ENCODE data around the gene DKK1.
A peak's percentile ranks its signal among the peaks of the same experiment; 100 is the strongest.

Gene DKK1, protein sequence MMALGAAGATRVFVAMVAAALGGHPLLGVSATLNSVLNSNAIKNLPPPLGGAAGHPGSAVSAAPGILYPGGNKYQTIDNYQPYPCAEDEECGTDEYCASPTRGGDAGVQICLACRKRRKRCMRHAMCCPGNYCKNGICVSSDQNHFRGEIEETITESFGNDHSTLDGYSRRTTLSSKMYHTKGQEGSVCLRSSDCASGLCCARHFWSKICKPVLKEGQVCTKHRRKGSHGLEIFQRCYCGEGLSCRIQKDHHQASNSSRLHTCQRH

DNA sequence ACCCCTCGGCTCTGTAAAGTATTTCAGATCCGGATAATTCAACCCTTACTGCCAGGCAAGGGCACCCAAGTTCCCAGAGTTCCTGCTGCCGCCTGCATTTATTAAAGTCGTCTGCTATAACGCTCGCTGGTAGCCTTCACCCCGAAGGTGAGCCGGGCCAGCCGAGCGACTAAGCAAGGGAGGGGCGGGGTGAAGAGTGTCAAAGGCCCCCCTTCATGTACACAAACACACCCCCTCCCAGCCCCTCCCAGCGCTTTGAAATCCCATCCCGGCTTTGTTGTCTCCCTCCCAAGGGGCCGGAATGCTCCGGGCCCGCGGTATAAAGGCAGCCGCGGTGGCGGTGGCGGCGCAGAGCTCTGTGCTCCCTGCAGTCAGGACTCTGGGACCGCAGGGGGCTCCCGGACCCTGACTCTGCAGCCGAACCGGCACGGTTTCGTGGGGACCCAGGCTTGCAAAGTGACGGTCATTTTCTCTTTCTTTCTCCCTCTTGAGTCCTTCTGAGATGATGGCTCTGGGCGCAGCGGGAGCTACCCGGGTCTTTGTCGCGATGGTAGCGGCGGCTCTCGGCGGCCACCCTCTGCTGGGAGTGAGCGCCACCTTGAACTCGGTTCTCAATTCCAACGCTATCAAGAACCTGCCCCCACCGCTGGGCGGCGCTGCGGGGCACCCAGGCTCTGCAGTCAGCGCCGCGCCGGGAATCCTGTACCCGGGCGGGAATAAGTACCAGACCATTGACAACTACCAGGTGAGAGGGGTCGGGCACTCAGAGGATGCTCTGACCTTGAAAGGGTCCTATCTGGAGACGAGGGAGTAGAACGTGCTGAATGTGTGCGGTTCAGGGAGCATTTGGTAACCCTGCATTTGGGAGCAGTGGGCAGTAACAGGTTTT, at the start of gene DKK1:
DKK1 (plus strand) TSS at position 349 of the 889 bp plus-strand sequence; CDS start at position 503, 154 bp downstream.
- peak; percentile 76 for DNase-seq

DNA sequence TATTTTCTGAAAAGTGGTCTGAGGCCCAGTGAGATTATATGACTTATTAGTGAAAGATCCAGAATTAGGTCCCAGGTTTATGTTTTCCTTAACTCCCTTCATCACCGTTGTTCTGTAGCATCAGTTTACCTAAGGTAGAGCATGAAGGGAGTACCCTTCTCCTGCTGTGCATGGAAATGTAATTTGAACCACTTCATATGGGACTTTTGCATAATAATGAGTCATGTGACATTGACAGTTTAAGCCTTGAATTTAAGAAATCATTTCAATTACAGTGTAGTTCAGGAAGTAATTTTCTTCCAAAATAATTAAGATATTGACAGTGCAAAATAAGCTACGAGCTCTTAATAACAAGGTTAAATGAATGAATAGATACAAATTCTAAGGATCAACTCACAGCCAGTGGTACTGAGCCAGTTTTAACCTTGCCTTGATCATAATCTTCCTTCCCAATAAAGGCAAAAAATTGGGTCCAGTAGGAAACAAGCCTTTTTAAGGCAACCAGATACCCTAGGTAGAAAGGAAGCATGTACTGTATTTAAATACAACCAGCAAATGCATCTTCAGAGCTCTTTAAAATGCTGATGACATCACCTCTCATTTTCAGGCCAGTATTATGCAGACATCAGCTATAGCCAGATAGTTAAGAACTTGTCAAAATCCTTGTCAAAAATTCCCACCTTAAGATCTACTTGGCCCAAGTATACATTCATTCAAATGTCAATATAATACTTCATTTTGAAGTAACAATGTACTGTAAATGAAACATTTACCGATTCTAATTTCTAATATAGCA, 48.8 kb upstream of the DKK1 start:
- DNase-seq: no peak

DNA sequence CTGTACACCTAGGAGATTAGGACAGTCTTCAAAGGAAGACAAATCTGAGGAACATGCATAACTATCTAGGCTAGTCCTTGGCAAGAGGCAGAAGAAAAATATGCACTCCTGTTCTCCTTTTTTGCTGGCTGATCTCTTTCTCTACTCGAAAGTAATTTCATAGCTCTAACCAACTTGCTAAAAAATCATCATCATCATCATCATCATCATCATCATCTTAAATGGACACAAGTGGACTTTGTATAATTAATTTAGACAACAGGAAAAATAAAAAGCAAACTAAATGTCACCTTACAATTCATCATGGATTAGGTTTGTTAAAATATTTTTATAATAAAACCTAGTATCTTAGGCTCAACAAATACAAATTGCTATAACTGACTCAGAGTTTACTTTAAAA, 47.2 kb upstream of the DKK1 start:
- DNase-seq: no peak

DNA sequence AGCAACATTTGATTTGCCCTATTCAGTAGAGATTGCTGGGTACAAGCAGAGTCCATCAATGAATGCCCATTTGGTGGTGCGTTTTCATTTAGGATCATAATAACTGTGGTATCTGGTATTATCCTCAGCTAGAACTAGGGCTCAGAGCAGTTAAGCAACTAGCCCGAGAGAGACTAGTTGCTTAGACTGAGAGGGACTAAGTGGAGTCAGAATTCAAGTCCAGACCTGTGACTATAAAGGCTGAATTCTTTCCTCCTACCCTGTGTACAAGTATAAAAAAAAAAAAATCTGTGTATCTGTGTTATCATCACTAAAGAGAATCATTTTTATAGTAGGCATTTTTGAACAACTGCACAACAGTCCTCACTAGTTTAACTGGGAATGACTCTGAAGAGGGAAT, 45.3 kb upstream of the DKK1 start:
- DNase-seq: no peak

DNA sequence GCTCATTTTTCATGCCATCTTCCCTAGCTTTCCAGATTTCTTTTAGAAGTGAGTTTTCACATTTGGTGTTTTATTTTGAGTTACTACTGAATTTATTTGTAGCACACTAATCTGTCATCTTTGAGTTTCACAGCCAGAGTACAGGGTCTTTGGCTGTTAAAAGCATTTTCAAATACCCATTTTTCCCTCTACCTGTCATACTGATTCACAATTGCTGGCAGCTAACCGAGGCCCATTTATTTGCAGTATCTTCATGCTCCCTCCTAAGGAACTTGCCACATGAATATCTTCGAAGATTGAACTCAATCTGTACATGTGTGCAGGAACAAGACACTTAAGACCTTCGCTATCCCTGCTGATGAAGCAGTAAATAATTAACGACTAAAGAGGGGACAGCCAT, 44.8 kb upstream of the DKK1 start:
- no peak for DNase-seq

DNA sequence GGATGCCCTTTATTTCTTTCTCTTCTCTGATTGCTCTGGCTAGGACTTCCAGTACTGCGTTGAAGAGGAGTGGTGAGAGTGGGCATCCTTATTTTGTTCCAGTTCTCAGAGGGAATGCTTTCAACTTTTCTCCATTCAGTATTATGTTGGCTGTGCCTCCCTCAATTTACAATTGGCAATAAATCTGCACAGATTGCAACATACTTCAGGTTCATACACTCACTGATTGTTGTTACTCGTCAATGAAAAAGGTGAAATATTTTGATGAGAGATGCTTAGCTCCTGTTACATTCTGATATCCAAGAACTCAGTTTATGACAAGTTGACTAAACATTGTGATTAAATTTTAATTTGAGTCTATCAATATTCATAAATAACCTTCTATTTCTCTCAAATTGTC, 37.9 kb upstream of the DKK1 start:
- DNase-seq: no peak

DNA sequence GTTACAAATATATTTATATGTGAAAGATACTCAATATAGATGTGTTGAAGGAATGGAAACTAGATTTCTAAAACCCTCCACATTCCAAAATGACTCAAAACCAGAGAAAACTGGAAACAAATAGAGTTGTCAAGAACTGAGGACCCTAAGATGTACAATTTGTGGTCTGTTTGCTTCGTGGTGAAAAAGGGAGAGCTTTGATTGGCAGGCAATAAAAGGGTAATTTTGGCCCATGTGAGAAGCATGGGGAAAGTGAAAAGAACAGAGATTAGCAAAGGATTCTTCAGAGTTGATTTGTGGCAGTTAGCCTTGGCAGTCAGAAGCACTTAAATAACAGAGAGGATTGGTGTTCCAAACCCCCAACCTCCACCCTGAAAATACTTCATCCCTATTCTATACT, 37.1 kb upstream of the DKK1 start:
- no peak for DNase-seq

DNA sequence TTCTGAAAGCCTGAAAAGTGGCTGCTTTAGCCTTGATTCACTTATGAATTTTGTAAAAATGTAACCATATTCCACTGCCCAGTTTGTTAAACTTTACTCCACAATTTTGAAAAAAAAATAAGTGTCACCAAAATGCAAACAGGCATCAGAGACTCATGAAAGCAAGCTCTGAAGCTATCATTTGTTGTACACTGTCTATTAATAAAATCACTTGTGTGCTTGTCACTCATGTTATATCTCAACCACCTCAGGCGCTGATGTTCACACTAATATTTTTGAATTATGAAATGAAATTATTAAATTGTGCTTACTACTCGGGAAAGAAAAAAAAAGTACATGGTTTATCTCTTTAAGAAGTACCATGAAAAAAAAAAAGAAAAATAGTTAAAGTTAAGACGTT, 34.5 kb upstream of the DKK1 start:
- no peak for DNase-seq

DNA sequence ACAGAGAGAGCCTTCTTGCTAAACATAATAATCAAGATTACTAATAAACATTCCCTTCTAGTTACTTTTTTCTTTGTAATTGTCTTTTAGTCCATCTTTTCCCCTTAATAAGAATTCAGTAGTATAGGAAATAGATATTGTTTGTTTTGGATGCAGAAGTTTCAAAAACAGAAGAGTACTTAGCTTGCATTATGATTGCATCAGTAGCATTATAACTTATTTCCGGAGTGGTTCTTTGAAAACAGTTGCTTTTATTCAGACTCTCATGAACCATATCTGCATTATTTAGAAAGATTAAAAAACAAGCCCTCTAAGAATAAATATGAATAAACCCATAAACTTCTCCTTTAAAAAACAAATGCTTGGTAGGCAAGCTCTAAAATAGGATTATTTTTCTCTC, 34.0 kb upstream of the DKK1 start:
- no peak for DNase-seq

DNA sequence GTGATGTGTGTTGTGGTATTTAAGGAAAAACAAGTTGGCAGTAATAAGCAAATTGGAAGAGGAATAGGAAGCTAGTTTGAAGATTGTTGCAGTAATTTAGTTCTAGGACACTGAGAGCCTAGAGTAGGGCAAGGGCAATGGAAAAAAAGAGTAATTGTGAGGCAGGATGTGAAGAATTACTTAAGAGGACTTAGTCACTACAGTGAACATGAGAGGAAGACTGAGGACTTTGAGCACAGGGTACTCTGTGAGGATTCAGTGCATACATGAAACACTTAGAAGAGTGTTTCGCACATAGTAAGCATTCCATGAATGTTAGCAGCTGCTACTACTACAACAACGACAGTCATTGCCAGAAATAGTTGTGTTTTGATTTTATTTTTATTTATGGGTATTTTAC, 30.9 kb upstream of the DKK1 start:
- peak; percentile 60 for DNase-seq

DNA sequence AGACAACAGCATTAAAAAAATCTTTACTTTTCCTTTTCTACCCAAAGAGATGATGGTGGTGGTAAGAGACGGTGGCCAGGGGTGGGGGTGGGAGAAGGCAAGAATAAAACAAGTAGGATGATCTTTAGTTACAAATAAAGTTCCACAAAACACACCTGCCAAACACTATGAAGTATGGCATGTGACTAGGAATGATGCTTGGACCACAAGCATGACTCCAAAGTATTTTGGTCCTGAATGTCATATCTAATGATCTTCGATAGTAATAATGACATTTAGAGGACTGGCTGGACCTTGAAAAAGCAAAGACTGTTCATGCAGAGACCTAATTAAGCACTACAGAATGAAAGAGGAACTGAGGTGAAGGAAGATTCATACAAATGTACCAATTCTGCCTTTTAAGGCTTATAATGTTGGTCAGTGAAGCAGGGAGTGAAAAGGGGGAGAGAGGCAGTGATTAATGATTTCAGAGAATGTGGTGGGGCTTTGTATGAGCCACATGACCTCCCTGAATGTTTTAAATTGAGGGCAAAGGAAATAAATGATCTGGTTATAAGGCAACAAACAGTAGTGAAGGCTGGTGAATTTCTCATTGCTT, 29.6 kb upstream of the DKK1 start:
- DNase-seq: no peak

DNA sequence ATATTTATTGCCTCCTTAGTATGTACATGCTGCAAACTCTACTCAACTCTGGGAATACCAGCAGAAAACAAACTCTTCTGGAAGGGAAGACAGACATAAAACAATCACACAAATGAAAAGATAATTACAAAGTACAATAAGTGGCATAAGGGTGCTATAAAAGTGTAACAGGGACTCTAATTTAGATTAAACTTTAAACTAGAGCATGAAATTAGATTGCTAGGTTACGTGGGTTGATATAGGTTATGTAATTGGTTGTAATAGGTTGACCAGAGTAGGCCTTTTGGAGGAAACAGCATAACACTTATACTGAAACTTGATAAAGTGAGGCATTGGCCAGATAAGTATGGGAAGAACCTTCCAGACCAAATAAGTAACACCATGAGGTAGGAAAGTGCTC, 26.2 kb upstream of the DKK1 start:
- no peak for DNase-seq

DNA sequence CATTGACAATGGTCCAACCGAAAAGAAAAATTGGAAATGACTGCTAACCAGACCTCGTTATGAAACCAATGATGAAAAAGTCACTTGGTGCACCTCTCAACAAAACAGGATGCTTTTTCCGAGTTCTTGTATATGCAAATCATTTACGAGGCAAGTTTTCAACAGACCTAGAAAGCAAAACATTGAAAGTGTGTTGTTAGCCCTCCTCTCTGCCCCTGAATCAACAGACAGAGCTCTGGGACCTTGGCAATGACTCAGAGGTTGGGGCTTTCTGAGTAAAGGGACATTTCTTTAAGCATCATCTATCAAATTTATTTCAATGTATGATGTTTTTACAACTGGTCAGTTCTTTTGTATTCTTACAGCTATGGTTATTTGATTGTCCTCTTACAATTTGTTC, 16.3 kb upstream of the DKK1 start:
- DNase-seq: no peak

DNA sequence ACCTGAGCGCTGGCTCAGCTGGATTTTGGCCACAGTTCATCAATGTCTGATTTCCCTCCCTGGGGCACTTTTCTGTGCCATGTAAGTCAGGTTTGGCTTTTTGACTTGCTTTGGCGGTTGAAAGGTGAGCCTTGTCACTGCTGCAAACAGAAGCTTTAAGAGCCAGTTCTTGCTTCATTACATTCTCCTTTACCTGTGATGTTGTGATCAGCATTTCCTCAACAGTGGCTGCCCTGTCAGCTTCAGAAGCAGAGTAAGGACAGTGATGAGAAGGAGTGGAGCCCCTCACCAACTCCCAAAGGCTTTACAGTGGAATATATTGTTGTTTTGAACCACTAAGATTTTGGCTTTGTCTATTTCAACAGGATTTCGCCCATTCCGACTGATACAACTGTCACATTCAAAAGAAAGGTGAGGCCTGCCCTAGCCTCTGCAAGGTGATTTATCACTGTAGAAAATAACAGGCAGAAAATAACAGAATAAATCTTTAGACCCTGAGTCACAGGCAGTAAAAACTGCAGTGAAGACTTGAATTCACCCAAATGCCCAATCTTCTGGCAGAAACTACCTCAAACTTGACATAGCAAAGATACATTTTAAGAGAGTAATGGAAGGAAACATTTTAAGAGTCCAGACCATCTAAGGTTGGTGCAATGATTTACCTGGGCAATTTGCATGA, 13.3 kb upstream of the DKK1 start:
- no peak for DNase-seq

DNA sequence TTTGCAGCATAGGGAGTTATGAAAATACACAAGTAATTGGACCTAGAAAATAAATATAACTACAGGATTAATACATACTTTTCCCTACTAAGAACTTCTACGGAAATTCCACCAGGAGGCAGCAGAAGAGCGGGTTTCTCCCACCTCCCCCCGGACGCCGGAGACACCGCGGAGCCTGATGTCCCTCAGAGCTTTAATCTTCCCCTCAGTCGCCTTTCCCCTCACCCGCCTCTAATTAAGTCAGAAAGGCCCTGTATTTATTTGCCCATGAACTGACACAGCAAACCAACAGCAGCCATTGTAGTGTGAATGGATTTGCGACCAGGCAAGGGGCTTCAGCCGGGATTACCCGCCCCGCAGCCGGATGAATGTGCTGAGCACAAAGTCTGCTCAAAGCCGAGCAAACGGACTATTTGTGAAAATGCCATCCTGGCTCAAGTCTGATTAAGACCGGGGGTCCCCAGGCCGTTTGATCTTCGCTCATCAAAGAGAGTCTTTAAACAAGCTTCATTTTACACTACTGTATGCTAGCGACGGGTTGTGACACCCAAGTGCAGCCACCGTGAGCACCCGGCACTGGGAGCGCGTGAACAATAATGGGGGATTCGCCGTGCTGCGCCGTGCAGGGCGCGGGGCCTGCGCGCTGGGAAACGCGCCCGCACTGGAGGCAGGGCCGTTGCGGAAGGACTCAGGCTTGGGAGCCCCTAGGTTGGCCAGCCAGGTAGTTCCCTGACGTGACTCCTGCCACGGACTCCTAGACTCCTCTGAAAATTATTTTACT, 5.6 kb upstream of the DKK1 start:
- DNase-seq: peak; percentile 74

DNA sequence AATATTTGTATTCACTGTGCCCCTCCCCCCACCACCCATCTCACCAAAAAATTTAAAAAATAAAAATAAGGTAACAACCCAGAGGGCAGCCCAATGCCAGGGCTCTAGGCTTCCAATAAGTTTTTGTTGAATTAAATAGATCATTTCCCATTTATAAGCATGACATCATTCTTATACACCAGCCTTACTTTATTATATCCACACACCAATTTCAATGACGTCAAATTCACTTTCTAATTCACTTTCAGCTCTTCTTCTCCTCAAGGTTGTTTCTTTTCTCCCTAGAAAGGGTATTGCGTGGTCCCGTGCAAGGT, 1.2 kb upstream of the DKK1 start:
- DNase-seq: no peak

DNA sequence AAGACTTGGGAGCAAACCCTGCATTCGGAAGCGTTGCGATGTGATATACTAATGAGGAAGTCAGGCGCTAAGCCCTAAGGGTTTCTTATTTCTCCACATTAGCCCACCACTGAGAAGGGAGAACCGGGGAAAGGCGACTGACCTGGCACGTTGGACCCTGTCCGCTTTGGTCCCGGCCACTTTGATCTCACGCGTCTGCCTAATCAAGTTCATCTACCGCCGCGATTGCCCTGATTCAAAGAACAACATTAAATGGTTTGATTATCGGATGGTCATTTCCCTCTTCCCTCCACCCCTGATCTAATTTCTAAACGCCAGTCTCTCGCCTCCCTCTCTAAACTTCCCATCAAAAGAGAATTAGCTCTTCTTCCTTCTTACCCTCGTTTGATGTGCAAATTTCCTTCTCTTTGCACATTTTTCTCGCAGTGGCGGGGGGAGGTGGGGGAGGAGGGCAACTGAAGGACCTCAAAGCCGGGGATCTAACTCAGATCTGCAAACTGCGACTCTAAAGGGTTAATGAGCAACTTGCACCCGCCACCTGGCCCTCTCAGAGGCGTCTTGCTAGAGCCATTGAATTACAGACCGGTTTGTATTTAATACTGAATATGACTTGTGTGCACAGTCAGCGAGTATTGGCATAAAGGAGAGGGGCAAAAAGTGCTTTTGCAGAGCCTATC, 687 bp upstream of the DKK1 start:
- peak; percentile 22 for DNase-seq

DNA sequence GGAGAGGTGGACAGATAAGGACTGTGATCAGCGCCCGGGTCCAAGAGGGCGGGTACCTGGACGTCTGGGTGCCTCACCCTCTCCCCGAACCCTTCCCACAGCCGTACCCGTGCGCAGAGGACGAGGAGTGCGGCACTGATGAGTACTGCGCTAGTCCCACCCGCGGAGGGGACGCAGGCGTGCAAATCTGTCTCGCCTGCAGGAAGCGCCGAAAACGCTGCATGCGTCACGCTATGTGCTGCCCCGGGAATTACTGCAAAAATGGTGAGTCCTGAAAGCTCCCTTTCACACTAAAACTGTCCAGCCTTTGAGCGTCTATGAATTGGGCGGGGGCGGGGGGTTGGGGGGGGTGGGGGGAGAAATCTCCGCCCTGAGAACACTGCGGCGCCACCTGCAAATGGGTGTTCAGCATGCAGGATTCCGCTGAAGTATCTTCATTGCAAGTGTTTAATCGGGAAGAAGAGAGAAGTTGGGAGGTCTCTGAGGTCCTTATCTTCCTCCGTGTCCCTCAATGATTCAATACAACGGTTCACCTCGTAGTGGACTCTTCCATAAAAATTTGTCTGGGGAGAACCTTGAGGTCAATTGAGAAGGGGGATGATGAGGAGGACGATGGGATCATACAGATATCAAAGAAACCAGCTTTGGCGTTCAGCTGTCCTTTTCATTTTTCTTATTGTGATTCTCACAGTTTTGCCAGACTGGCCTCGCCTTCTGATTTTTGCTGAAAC, 906 bp downstream of the DKK1 start:
- DNase-seq: peak; percentile 59

DNA sequence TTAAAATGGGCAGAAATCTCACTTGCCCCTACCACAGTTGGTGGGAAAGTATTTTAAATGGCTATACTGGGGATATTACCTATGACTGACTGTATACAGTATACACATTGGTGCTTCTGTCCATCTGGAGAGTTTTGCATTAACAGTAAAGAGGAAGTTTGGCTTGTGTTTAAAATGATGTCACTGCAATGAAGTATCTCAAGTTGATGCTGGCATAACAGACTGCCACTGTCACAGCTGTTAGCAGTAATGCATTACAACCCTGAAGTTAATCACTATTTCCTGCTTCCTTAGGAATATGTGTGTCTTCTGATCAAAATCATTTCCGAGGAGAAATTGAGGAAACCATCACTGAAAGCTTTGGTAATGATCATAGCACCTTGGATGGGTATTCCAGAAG, 1.9 kb downstream of the DKK1 start:
- DNase-seq: peak; percentile 48

DNA sequence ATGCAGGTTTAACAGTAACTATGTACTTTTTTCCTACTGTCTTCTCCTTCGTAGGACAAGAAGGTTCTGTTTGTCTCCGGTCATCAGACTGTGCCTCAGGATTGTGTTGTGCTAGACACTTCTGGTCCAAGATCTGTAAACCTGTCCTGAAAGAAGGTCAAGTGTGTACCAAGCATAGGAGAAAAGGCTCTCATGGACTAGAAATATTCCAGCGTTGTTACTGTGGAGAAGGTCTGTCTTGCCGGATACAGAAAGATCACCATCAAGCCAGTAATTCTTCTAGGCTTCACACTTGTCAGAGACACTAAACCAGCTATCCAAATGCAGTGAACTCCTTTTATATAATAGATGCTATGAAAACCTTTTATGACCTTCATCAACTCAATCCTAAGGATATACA, 2.4 kb downstream of the DKK1 start:
- DNase-seq: no peak

All from HCEC 1CT (cell line).